HL-60 (cell line): ENCODE measurements around the gene OR10V1.

ENCODE experiments used
- CTCF ChIP-seq: IDR thresholded peaks from one replicate; pipeline ENCODE4 v1.5.1; 2011; ENCODE audit warnings: low read length, control low read depth, inconsistent platforms; ENCODE audit not compliant: insufficient read depth
- POLR2AphosphoS5 ChIP-seq: IDR thresholded peaks from 2 replicates; pipeline ENCODE4 v1.6.1; 2012; ENCODE audit warnings: low read depth
- SPI1 ChIP-seq: IDR thresholded peaks from 2 replicates; pipeline ENCODE4 v1.6.1; 2012; ENCODE audit warnings: low read depth, mild to moderate bottlenecking, borderline replicate concordance

GRCh38 chr11:59753650-59754493 is 40.2 kb upstream of the OR10V1 start:
- TF ChIP-seq CTCF (peak; percentile 65), POLR2AphosphoS5 (no peak), SPI1 (peak; percentile 20; the same call in 1 of the 2 replicates)
